ENCODE results near the gene CALM1. TPM values are rescaled to one million over a fixed set of nuclear protein-coding genes. Genes with fewer than 3 reads are reported as not detected.

CALM1 gene
- total RNA-seq, 1 donor from 2014 or later, result 260 TPM

DNA sequence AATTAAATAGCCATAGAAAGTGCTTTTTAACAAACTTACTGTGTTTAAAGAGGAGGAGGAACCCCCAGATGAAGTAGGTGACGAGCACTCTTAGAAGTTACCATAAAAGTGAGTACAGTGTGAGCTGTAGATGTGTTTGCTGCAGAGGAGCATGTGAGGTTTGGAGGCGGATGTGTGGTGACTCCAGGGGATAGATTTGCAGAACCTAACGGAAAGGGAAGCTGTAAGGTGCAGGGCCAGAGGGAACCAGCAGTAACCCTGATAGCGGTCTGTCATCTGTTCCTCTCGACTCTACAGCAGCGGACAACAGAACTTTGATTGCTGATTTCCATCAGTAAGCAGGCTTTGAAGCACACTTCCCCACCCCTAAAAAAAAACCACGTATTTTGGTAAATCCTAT lies 5.2 kb downstream of the CALM1 start:
- DNase-seq (ENCODE audit: extremely low spot score in 2 of 2), result no peak
- TF ChIP-seq POLR2A (IDR thresholded peaks at IDR 0.05) (no peak), POLR2AphosphoS5 (IDR thresholded peaks at IDR 0.05; ENCODE audit: insufficient read depth in 1 of 2, low read depth in 1 of 2) (no peak)
- TF ChIP-seq, protein P1, sequence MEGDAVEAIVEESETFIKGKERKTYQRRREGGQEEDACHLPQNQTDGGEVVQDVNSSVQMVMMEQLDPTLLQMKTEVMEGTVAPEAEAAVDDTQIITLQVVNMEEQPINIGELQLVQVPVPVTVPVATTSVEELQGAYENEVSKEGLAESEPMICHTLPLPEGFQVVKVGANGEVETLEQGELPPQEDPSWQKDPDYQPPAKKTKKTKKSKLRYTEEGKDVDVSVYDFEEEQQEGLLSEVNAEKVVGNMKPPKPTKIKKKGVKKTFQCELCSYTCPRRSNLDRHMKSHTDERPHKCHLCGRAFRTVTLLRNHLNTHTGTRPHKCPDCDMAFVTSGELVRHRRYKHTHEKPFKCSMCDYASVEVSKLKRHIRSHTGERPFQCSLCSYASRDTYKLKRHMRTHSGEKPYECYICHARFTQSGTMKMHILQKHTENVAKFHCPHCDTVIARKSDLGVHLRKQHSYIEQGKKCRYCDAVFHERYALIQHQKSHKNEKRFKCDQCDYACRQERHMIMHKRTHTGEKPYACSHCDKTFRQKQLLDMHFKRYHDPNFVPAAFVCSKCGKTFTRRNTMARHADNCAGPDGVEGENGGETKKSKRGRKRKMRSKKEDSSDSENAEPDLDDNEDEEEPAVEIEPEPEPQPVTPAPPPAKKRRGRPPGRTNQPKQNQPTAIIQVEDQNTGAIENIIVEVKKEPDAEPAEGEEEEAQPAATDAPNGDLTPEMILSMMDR (IDR thresholded peaks at IDR 0.05), result no peak
- intact Hi-C loops (cut with DNase I), result loop anchor here (10.0 kb wide), 2 partner anchors 113 to 353 kb away; no protein-coding TSS in a partner anchor
- Histone ChIP-seq H3K9me3 (no peaks in the 10 kb centered on the region), H3K27me3 (no peaks in the 10 kb centered on the region), H3K36me3 (peaks cover 0 to 58% of the 10 kb centered on the region in 2 donors), H3K27ac (no peak overlapping the region), H3K4me3 (no peak overlapping the region), H3K4me1 (peaks cover 45% of the 10 kb centered on the region)

DNA sequence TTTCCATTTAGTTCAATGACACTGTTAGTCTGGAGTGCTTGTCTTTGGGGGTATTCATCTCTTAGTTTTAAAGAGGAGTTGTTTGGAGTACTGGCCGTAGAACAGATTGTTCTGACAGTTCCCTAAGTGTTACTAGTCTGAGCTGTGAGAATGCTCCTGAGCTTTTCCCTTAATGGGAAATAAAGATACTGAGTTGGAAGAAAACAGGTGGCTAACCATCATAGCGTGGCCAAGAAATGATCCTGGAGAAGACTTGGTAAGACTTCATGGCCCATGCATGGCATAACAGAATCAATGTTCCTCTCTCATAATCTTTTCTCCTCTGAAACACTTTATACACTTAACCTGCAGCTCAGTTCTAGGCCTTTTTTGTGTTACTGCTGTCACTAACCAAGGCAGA lies 6.2 kb downstream of the CALM1 start:
- intact Hi-C loops (cut with DNase I), result loop anchor here (10.0 kb wide), 2 partner anchors 112 to 352 kb away; no protein-coding TSS in a partner anchor
- peaks cover 0 to 63% of the 10 kb centered on the region in 2 donors for H3K36me3 ChIP-seq
- peaks cover 45% of the 10 kb centered on the region for H3K4me1 ChIP-seq
- TF ChIP-seq, protein P1 (IDR thresholded peaks at IDR 0.05), result no peak
- TF ChIP-seq POLR2A (IDR thresholded peaks at IDR 0.05) (no peak), POLR2AphosphoS5 (IDR thresholded peaks at IDR 0.05; ENCODE audit: insufficient read depth in 1 of 2, low read depth in 1 of 2) (no peak)
- no peaks in the 10 kb centered on the region for H3K27me3 ChIP-seq
- H3K4me3 ChIP-seq, result no peak overlapping the region
- DNase-seq (ENCODE audit: extremely low spot score in 2 of 2), result no peak
- no peaks in the 10 kb centered on the region for H3K9me3 ChIP-seq
- no peak overlapping the region for H3K27ac ChIP-seq

DNA sequence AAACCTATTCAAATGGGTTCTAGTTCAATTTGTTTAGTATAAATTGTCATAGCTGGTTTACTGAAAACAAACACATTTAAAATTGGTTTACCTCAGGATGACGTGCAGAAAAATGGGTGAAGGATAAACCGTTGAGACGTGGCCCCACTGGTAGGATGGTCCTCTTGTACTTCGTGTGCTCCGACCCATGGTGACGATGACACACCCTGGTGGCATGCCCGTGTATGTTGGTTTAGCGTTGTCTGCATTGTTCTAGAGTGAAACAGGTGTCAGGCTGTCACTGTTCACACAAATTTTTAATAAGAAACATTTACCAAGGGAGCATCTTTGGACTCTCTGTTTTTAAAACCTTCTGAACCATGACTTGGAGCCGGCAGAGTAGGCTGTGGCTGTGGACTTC lies 8.3 kb downstream of the CALM1 start:
- no peak for DNase-seq (ENCODE audit: extremely low spot score in 2 of 2)
- Histone ChIP-seq H3K27ac (no peak overlapping the region), H3K4me1 (peaks cover 47% of the 10 kb centered on the region), H3K36me3 (peaks cover 0 to 63% of the 10 kb centered on the region in 2 donors), H3K27me3 (no peaks in the 10 kb centered on the region), H3K4me3 (no peak overlapping the region), H3K9me3 (no peaks in the 10 kb centered on the region)
- intact Hi-C loops (cut with DNase I), result loop anchor here (10.0 kb wide), 2 partner anchors 110 to 350 kb away; no protein-coding TSS in a partner anchor
- TF ChIP-seq, protein P1 (IDR thresholded peaks at IDR 0.05), result no peak
- no peak for TF ChIP-seq POLR2AphosphoS5 (IDR thresholded peaks at IDR 0.05; ENCODE audit: insufficient read depth in 1 of 2, low read depth in 1 of 2)
- TF ChIP-seq POLR2A (IDR thresholded peaks at IDR 0.05), result no peak

DNA sequence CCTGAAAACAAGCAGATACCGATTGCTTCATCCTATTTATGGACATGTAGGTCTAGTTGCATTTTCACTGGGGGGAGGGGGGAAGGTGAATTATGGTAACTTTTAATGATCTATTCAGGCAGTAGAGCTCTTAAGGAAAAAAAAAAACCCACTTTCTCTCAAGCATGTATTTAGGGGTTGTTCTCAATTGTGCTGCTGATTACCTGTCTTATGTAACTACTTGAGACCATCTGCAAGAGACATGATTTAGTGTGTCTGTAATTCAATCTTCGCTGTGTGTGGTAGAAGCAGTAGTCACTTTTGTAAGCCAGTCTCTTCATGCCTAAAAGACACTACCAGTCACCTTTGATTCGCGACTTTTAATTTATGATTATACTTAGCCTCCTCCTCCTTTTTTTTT lies 8.9 kb downstream of the CALM1 start:
- Histone ChIP-seq H3K4me3 (no peak overlapping the region), H3K27ac (no peak overlapping the region), H3K36me3 (peaks cover 0 to 58% of the 10 kb centered on the region in 2 donors), H3K27me3 (no peaks in the 10 kb centered on the region), H3K9me3 (no peaks in the 10 kb centered on the region), H3K4me1 (peaks cover 42% of the 10 kb centered on the region)
- DNase-seq (ENCODE audit: extremely low spot score in 2 of 2), result no peak
- intact Hi-C loops (cut with DNase I), result loop anchor here (10.0 kb wide), 2 partner anchors 109 to 349 kb away; no protein-coding TSS in a partner anchor
- TF ChIP-seq POLR2AphosphoS5 (IDR thresholded peaks at IDR 0.05; ENCODE audit: insufficient read depth in 1 of 2, low read depth in 1 of 2), result no peak
- TF ChIP-seq, protein P1 (IDR thresholded peaks at IDR 0.05), result no peak
- TF ChIP-seq POLR2A (IDR thresholded peaks at IDR 0.05), result no peak

DNA sequence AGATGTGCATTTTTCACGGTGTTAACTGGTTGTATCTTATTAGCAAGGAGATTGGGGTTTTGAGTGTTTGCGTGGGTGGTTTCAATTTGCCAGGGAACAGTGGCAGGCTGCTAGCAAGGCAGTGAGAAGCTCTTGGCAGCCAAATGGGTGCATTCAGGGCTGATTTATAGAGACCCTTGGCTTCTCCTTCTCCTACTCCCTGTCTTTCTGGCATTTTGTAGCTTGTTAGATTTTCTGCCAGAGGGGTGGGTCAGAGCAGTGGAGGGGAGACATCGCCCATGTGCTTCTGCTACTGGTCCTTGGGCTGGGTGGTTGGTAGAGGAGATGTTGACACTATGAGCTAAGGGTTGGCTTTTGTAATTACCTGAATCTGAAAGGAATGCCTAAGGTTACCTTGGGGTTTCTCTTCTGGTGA lies 9.6 kb downstream of the CALM1 start:
- DNase-seq (ENCODE audit: extremely low spot score in 2 of 2), result no peak
- TF ChIP-seq POLR2AphosphoS5 (IDR thresholded peaks at IDR 0.05; ENCODE audit: insufficient read depth in 1 of 2, low read depth in 1 of 2) (no peak), POLR2A (IDR thresholded peaks at IDR 0.05) (no peak)
- TF ChIP-seq, protein P1 (IDR thresholded peaks at IDR 0.05), result no peak
- H3K4me1 ChIP-seq, result peaks cover 39% of the 10 kb centered on the region
- H3K4me3 ChIP-seq, result no peak overlapping the region
- no peaks in the 10 kb centered on the region for H3K9me3 ChIP-seq
- intact Hi-C loops (cut with DNase I), result loop anchor here (10.0 kb wide), 2 partner anchors 108 to 348 kb away; no protein-coding TSS in a partner anchor
- H3K27ac ChIP-seq, result no peak overlapping the region
- H3K36me3 ChIP-seq, result peaks cover 0 to 52% of the 10 kb centered on the region in 2 donors
- no peaks in the 10 kb centered on the region for H3K27me3 ChIP-seq
